SU-DHL-6 (cell line): ENCODE results near the gene PTPRK.

Experiments used
- EZH2phosphoT487 ChIP-seq: fragments of 200-600 bp; sonication (generic), shearing (Covaris generic); conservative IDR thresholded peaks from 2 replicates; pipeline ENCODE4 v1.6.1; 2018; ENCODE audit warnings: mild to moderate bottlenecking, antibody characterized with exemption, low read length, moderate library complexity, mixed read lengths
- TF ChIP-seq, protein P1 (sequence below): fragments of 200-600 bp; sonication (generic); IDR thresholded peaks from one replicate; pipeline ENCODE4 v1.5.1; 2017; ENCODE audit warnings: antibody characterized with exemption, mild to moderate bottlenecking, low read length, moderate library complexity; ENCODE audit not compliant: insufficient read depth, poor library complexity, severe bottlenecking

DNA sequence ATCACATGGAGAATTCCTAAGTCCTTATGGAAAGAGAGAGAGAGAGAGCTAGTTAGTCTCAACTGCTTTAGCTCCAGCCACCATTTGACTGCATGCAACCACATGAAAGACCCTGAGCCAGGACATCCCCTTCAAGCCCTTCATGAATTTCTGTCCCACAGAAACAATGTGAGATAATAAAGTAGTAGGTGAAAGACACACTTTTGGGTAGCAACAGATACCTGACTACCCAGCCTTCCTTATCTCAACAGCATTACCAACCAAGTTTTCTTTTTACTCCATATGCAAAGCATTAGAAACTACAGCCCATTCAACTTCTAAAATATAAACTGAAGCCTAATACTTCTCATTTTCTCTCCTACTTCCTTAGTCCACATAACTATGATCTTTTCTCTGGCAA, 596.4 kb downstream of the PTPRK start:
- TF ChIP-seq, protein P1, sequence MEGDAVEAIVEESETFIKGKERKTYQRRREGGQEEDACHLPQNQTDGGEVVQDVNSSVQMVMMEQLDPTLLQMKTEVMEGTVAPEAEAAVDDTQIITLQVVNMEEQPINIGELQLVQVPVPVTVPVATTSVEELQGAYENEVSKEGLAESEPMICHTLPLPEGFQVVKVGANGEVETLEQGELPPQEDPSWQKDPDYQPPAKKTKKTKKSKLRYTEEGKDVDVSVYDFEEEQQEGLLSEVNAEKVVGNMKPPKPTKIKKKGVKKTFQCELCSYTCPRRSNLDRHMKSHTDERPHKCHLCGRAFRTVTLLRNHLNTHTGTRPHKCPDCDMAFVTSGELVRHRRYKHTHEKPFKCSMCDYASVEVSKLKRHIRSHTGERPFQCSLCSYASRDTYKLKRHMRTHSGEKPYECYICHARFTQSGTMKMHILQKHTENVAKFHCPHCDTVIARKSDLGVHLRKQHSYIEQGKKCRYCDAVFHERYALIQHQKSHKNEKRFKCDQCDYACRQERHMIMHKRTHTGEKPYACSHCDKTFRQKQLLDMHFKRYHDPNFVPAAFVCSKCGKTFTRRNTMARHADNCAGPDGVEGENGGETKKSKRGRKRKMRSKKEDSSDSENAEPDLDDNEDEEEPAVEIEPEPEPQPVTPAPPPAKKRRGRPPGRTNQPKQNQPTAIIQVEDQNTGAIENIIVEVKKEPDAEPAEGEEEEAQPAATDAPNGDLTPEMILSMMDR = no peak
- no peak for TF ChIP-seq EZH2phosphoT487
